ENCODE results near the gene NKX1-1.
"Not testable (repeated sequence)": the region's sequence is repeated elsewhere in the genome, so short reads cannot be mapped to it uniquely, and the experiment has no call there.

The NKX1-1 gene

DNA sequence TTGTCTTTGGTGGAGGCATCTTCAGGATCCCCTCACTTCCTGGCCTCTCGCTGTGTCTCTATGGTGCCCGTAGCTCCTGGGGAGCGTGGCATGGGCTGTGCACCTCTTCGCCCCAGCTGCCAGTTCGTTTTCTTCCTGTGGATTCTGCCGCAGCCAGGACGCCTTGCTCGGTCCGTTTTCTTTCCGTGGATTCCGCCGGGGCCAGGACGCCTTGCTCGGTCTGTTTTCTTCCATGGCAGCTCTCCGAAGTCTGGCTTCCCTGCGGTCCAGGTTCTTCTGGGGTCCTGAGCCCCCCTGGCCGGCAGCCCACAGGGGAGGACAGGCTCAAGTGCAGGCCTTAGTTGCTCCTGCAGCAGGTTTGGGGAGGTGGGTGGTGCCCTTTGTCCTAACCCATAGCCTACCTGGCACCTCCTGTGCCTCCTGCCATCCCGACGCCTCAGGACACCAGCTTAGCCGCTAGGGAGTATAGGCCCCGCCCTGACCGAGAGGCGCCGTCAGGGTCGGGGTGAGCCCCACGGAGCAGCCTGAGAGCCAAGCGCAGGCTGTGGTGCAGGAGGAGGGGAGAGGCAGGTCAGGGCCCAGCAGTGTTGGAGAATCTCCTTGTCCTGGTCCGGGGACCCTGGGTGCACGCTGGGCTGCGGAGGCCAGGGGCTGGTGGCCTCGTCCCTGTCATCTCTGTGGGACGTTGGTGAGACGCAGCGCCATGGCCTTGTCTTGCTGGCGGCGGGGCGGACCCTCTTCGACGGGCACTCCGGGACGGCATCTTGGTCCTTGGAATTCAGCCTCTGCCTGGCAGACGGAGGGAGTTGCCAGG lies 32.1 kb downstream of the NKX1-1 start:
- DNase-seq (ENCODE audit: low spot score), result no peak

DNA sequence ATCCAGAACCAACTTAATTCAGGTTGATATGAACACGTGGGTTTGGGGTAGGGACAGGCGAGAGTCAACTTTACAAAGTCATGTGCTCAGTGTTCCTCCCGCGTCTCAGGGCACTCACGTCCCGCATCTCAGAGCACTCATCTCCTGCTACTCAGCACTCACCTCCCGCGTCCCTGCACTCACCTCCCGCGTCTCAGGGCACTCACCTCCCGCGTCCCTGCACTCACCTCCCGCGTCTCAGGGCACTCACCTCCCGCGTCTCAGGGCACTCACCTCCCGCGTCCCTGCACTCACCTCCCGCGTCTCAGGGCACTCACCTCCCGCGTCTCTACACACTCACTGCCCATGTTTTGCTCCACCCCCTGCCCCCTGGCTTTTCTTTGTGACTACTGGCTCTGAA lies 33.7 kb downstream of the NKX1-1 start:
- DNase-seq (ENCODE audit: low spot score), result not testable (repeated sequence)

DNA sequence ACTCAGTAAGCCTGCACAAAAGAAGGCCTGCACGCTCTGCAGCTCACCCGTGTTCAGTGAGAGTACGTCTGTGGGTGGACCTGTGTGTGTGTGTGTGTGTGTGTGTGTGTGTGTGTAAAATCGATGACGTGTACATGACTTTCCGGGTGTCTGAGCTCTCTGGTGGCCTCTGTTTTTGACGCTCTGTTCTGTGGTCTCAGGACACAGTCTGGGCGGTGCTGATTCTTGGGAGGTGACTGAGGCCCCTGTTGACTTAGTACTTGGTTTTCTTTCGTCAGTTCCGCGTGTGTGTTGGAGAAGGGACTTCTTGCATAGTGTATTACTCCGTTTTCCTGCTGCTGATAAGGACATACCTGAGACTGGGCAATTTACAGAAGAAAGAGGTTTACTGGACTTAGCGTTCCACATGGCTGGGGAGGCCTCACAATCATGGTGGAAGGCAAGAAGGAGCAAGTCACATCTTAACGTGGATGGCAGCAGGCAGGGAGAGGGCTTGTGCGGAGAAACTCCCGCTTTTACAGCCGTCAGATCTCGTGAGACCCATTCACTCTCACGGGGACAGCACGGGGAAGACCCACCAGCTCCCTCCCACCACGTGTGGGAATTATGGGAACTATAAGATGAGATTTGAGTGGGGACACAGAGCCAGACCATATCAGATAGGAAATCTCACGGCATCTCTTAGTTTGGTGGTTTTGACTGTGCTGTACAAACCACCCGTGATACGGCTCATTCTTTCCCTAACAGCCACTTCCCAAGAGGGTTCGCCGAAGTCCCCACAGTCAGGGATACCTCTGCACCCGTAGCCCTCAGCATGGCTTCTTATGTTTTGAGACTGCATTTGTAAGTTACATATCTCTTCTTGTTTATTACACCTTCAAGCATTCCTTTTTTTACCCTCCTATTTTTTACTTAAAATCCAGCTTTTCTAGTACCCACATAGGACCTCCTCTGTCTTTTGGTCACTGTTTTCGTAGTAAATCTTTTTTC lies 34.8 kb downstream of the NKX1-1 start:
- DNase-seq (ENCODE audit: low spot score), result no peak

DNA sequence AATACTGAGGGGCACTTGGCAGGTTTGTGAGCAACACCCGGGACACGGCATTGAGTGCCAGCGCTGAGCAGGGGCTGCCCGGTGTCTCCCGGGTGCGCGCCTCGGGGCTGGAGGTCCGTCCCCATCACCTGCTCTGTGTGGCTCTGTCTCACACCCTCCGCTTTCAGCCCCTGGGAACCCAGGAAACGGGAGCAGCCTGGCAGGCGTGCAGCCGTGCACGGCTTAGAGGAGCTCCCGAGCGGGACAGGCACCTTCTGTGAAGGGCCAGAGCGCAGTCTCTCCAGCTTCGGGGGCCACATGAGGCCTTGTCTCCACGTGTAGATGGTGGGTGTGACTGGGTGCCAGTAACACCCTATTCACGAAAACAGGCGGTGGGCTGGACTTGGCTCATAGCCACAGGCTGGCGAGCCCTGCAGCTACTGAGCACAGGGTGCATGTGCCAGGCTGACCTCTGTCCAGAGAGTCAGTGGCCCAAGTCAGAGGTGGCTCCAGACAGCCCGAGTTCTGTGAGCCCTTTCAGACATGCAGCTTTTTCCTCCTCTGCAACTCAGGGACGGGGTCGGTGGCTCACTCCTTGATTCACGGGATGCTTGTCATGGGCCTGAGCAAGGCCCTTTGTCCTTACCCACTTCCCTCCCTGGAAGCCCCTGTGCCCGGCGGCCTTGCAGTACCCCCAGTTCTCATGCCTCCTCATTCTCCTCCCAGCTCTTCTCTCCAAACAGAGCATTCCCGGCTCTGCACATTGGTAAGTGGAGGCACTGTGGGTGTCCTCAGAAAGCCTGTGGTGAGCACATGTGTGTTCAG lies 35.7 kb downstream of the NKX1-1 start:
- DNase-seq (ENCODE audit: low spot score), result no peak

DNA sequence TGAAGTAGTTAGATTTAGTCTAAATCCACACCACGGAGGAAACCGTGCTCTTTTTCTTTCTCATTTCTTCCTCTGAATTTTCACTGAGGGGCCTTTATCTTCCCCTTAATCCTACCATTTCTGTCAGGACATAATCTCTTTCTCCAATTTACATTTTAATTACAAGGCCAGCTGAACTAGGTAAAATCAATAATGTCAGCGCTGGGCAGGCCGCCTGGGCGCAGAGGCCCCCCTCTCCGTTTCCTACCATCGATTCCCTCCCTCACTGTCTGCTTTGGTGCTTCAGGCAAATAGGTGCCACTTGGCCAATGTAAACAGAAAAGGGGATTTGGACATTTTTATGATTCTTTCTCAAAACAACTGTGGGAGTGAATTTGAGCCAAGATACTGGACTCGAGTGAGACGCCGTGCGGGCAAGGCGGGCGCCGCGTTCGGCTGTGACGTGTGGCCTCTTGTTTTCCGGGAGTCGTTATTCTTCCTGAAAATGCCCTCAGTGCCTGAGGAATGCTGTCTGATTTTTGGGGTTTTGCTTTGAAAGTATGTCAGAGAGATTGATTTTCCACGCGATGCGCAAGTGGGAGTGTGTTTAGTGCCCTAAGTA lies 36.7 kb downstream of the NKX1-1 start:
- DNase-seq (ENCODE audit: low spot score), result no peak

DNA sequence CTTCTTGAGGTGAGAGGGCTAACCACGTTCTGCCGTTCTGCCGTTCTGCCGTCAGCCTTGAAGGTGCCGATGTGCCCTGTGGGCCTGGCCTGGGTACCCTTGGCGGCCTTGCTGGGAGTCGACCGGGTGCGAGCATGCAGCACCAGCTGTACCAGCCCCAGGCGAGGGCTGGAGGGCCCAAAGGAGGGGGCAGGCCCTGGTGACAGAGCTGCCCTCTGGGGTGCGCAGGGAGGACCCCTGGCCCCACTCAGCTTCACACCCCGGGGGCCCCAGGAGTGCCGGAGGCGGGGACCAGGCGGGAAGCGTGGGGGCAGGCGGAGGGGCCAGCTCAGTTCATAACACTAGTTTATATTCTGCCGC lies 37.2 kb downstream of the NKX1-1 start:
- DNase-seq (ENCODE audit: low spot score), result no peak

DNA sequence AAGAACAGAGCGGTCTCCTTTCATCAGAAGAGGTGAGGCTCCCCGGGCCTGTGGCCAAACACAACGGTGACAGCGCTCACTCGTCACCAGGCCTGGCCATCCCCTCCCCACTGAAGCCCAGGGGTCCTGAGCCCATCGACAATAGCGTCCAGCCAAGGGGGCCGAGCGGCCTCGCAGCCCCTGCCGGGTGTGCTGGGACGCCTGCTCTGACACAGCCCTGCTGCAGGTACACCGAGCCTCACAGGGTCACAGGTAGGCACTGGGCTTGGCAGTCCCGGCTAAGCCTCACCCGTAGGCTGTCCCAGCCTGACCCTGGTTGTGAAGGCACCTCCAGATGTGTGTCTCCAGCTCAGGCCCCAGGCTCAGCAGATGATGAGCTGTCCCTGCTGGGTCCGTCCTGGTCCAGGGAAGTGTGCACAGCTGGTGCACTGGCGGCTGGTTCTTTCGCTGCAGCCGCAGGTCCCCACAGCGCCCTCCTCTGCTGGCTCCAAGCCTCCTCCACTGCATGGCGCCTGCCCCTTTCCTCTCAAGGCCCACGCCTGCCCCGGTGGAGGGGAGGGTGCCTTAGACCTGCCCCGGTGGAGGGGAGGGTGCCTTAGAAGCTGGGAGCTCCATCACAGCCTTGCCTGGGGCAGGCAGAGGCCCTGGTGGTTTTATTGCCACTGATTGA lies 37.7 kb downstream of the NKX1-1 start:
- no peak for DNase-seq (ENCODE audit: low spot score)

DNA sequence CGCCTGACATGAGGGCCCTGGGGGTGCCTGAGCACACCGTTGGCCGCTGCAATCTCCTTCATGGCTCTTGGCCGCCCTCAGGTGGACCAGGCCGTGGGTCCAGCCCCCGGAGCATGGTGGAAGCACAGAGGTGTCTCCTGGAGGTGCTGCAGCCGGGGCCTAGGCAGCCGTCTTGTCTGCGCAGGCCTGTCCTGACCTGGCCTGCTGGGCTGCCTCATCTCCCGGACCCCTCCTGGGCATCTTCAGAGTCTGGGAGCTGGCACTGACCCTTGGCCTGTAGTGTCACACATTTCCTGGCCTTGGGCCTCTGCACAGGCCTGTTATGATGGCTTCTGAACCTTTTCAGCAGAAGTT lies 38.3 kb downstream of the NKX1-1 start:
- no peak for DNase-seq (ENCODE audit: low spot score)

DNA sequence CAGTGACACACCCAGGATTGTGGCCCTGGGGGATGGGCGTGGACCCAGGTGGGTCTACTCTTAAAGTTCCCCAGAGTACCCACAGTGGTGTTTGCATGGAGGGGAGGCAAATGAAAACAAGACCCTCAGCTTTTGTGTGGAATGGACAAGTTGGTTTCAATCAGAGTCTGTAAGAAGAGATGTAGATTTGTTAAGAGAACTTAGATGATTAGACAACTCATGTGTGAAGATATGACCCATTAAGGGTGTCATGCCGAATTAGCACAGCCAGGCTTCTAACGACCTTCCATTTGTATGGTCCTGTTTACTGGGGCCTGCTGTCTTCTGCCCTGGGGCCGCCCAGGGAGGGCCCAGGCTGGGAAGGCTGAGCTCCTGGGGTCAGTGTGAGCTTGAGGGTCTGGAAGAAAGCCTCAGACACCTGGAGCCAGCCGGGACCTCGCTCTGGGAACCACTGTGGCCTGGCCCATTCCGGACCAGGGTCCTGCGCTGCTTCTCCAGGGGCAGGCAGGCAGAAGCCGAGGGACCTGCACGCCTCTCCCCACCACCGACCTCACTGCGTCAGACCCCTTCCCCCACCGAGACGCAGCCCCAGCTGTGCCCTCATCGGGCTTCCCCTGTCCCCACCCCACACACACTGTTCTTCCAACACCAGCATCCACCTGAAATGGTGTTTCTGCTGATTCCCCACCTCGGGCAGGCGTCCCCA lies 38.9 kb downstream of the NKX1-1 start:
- DNase-seq (ENCODE audit: low spot score), result no peak

DNA sequence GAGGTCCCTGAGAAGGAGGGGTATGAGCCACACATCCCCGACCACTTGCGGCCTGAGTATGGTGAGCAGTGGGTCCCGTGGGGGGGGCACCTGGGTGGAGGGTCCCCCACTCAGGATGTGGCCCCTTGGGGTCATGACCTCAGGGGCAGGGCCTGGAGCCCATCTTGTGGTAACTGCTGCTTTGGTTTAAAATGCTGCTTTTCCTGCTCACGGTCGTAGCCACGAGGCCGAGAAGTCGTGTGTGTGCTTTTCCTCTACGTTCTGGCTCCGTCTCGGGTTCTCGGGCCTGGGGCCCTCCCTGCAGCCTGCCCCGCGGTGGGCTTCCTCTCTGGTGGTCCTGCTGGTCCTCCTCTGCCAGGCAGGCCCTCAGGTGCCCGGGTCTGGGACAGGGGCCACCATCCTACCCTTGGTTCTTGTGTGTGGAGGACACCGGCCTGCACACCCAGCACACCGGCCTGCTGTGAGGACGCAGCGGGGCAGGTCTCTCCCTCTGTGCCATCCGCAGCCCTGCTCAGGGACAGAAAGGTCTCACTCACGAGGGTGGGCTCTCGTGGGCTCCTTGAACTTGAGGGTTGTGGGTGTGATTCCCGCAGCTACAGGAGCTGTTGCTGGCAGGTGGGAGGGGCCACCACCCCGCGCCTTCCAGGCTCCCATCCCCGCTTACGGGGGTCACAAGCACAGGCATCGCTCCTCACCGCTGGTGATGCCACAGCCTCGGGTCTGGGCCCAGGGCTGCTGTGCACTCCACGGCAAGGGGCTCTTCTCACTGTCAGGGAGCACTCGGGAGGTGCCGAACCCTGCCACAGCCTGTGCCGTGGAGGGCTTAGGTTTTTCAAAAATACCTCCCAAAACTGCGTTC lies 39.6 kb downstream of the NKX1-1 start:
- no peak for DNase-seq (ENCODE audit: low spot score)

DNA sequence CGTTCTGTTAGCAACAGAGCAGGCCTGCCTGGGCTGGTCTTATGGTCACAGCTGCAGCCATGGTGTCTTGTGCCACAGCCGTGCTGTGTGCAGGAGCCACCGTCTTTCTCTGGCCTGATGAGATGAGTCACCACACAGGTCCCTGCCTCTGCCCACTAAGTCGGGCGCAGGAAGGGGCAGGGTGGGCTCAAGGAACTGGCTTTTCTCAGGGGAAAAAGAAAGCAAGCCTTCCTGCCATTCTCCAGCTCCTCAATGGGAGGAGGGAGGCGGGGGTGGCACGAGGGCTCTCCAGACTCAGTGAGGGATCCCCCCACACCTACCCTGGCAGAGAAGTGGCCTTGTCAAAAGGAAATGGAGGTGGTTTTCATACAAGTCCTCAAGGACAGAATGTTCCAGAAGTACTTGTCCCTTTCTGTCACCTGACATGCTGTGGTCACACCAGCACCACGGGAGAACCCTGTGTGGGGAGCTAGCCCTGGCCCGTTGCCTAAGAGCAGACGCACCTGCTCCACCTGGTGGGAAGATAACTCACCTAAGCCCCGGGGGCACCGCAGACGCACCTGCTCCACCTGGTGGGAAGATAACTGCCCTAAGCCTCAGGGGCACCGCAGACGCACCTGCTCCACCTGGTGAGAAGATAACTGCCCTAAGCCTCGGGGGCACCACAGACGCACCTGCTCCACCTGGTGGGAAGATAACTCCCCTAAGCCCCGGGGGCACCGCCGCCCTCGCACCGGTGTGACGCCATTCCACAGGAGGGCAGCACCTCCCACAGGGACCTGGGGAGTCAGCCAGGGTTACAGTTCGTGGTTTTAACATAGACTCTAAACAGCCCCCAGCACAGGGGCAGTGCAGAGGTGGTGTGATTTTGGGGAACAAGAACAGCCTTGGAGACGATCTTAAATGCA lies 40.7 kb downstream of the NKX1-1 start:
- DNase-seq (ENCODE audit: low spot score), result no peak

DNA sequence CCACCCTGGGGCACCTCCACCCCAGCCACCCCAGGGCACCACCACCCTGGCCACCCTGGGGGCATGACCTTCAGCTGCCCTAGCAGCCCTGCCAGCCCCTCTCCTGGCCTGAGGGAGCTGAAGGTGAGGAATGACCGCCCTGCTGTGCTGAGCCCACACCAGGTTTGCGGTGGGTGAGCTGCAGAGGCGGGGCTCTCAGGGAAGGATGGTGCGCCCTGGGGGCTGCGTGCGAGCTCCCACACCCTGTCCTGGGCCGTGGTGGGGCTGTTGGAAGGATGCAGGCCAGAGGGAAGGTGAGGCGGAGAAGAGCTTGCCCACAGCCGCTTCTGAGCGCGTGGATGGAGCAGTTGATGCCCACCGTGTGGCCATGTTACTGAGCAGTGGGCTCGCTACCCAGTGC lies 41.5 kb downstream of the NKX1-1 start:
- no peak for DNase-seq (ENCODE audit: low spot score)

DNA sequence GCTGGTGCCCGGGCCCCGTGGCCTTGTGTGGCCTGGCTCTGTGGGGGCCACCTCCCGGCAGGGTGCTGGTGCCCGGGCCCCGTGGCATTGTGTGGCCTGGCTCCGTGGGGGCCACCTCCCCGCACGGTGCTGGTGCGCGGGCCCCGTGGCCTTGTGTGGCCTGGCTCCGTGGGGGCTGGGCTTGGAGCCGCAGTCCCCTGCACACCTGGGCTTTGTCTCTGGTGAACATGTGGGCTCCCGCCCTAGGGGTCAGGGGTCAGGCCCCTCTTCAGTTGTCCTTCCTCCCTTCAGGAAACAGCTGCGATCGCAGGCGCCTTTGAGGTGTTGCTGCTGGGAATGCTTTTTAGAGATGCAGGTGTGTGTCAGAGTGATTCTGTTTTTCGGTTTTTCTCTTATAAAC lies 42.0 kb downstream of the NKX1-1 start:
- no peak for DNase-seq (ENCODE audit: low spot score)

DNA sequence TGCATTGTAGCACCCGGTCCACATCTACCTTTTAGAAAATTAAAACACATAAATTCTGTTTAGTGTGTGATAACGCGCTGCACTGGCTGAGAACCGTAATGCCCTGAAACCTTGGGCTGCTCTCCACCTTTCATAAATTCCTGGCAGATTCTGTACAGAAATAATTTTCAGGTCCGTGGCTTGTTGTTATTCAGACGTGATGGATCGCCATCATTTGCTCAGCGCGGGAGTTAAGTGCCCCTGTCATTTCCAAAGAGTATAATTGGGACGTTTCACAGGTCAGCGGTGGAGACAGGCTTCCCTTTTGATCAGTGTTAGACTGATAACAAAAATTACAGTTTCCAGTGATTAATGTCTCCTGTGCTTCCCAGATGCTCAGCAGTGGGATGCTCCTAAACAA lies 42.7 kb downstream of the NKX1-1 start:
- DNase-seq (ENCODE audit: low spot score), result no peak

DNA sequence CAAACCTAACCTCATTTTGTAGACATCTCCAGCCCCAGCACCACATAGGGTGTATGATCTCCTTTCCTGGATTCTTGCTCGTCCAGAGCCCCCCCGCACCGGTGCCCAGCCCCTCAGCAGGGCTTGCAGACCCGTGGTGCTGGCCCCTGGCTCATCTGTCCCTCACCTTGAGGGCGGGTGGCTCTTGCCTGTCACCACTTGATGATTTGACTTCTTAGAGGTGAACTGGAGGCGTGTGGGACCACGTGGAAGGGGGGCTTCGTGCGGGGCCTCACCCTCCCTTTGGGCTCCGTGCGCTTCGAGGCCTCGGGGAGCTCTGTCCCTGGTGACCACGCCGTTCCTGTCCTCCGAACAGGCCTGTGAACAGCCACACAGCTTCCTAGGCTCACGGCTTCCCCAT lies 43.7 kb downstream of the NKX1-1 start:
- no peak for DNase-seq (ENCODE audit: low spot score)

DNA sequence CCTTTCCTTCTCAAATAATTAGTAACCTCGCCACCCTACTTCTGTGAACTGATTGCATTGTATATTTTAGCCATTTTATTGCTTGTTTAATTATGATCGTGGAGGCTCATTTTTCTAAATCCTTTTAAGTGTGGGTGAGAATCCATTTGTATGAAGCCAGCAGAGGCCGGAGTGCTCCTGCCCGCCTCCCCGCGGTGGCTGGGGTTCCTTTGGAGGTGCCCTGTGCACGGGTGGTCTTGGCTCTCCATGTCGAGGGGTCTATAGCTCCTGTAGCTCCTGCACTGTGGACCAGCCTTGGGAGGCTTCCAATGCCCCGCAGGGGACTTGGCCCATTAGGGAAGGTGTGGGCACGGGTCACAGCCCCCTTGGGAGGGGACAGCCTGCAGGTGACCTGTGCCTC lies 44.2 kb downstream of the NKX1-1 start:
- no peak for DNase-seq (ENCODE audit: low spot score)

DNA sequence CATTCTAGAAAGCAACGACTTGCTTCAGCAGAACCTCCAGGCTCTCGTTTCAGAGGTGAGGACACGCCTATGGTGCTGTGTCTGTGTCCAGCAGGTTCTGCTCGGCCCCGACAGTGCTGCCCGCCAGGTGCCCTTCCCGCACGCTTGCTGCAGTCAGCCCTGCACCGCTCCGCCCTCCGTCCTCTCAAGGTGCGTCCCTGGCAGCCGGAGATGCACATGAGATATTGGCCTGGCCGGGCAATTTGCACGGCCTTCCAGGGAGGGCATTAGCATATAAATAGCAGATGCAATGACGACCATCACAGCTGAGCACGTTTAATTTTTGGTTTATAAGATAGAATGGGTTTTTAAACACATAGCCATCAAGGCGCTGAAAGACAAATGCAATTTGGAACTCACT lies 44.8 kb downstream of the NKX1-1 start:
- no peak for DNase-seq (ENCODE audit: low spot score)

DNA sequence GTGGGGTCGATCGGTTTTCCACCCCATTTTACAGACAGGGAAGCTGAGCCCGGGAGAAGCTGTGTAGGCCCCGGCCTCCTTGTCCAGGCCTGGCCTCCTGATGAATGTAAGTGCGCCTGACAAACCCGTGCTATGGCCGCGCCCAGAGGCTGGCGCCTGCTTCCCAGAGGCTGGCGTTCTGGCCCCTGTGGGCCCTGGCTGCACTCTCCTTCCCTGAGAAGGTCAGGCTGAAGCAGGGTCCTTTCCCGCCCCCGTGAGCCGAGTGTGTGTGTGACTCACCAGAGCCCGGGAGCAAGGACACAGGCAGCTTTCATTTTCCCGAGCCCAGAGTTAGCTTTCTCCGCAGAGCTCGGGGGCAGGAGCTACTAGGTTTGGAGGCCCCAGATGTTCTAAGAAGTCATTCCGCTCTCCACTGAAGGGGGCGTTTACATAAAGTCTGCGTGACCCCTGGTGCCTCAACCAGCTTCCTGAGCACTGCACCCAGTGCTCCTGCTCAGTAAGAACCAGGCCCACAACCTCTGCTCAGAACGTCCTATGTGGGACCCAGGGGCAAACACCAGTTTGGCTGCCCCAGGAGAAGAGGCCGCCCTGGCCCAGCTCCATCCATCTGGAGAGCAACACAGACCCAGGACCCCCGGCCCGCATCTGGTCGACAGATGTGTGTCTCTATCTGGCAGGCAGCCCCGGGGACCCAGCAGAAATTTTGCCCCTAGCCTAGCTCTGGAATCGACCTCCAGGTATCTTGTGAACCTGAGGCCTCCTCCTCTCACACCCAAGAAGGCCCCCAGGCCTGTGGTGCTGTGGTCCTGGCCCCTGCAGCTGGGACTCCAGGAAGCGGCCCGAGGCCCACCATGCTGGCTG lies 45.6 kb downstream of the NKX1-1 start:
- peak; percentile 58 for DNase-seq (ENCODE audit: low spot score)

All from AG08395 (cell line).